Endothelial cell of umbilical vein (primary cell): ENCODE measurements around the gene INHBB. TPM values are rescaled to one million over a fixed set of nuclear protein-coding genes. Genes with fewer than 3 reads are reported as not detected.

Source experiments
- BruUV-seq: library from RNA; stranded (reverse); fragments of 400-500 nt; replicated peaks from 2 replicates; lab custom pipeline; 2021; lab: Mats Ljungman, UMichigan
- CTCF ChIA-PET: fragments of 300-600, 350-600 bp; sonication (Branson Sonifier 250); formaldehyde crosslinking; loops from one replicate; lab custom pipeline; 2021; ENCODE audit warnings: antibody characterized with exemption, inconsistent platforms; lab: Charles Lee
- POLR2A ChIA-PET: fragments of 300-600, 350-600 bp; sonication (Branson Sonifier 250); formaldehyde crosslinking; loops from one replicate; lab custom pipeline; 2021; ENCODE audit warnings: antibody characterized with exemption, inconsistent platforms; lab: Charles Lee
- DNase-seq: peaks from one replicate; pipeline ENCODE4 v3.0.0-alpha.2; 2011; ENCODE audit warnings: low read depth, low spot score
- FAIRE-seq: peaks from 2 replicates; lab custom pipeline; 2011; peaks lifted over from hg19 to GRCh38; lab: Jason Lieb, UNC
- H2AFZ ChIP-seq: 2 replicates; pipeline ENCODE4 v1.6.0; 2012; ENCODE audit warnings: low read depth, low read length, control low read depth, inconsistent platforms
- H3K27ac ChIP-seq: 2 replicates; pipeline ENCODE4 v1.5.1; 2011; ENCODE audit warnings: low read depth, mild to moderate bottlenecking, control low read depth, low read length, moderate library complexity; ENCODE audit not compliant: insufficient read depth
- H3K27me3 ChIP-seq, 2 experiments: 2 replicates each; pipeline versions ENCODE4 v1.6.0 to v1.6.1; 2011; ENCODE audit warnings: low read length in 2 of 2, mixed read lengths in 1 of 2; ENCODE audit not compliant: control insufficient read depth in 2 of 2, insufficient read depth in 2 of 2
- H3K36me3 ChIP-seq, 2 experiments: 2 replicates in 1 of 2; 3 replicates in 1 of 2; pipeline ENCODE4 v1.5.1; 2011; ENCODE audit warnings: low read length in 2 of 2, mild to moderate bottlenecking in 1 of 2, moderate library complexity in 1 of 2; ENCODE audit not compliant: control insufficient read depth in 2 of 2, insufficient read depth in 2 of 2; ENCODE audit errors: extremely low read depth in 1 of 2
- H3K4me1 ChIP-seq: 3 replicates; pipeline ENCODE4 v1.5.1; 2011; ENCODE audit warnings: mild to moderate bottlenecking, low read length; ENCODE audit not compliant: control insufficient read depth, insufficient read depth; ENCODE audit errors: extremely low read depth
- H3K4me2 ChIP-seq: 2 replicates; pipeline ENCODE4 v1.6.1; 2011; ENCODE audit warnings: low read length, control low read depth, mixed read lengths; ENCODE audit not compliant: insufficient read depth
- H3K4me3 ChIP-seq, 3 experiments: fragments of 200-600 bp in 1 of 3; sonication (generic), shearing (Covaris generic) in 1 of 3; replicated peaks in 1 of 3; 2 replicates each; pipeline ENCODE4 v1.5.1; 2011 to 2016; ENCODE audit warnings: control low read depth in 3 of 3, low read length in 3 of 3, mild to moderate bottlenecking in 2 of 3, inconsistent platforms in 1 of 3, low read depth in 1 of 3, moderate library complexity in 1 of 3; ENCODE audit not compliant: insufficient read depth in 1 of 3
- H3K79me2 ChIP-seq: 2 replicates; pipeline ENCODE4 v1.6.0; 2012; ENCODE audit warnings: low read length, inconsistent platforms; ENCODE audit not compliant: control insufficient read depth, insufficient read depth
- H3K9ac ChIP-seq: replicated peaks from 2 replicates; pipeline ENCODE3; 2011; ENCODE audit warnings: low read length, control low read depth; ENCODE audit not compliant: insufficient read depth; ENCODE audit errors: extremely low read depth
- H3K9me1 ChIP-seq: replicated peaks from 3 replicates; pipeline ENCODE4 v1.6.0; 2011; ENCODE audit warnings: mild to moderate bottlenecking, low read length; ENCODE audit not compliant: control insufficient read depth, insufficient read depth; ENCODE audit errors: extremely low read depth
- H3K9me3 ChIP-seq: replicated peaks from 2 replicates; pipeline ENCODE4 v1.5.1; 2012; ENCODE audit warnings: low read length, inconsistent platforms; ENCODE audit not compliant: control insufficient read depth, insufficient read depth
- H4K20me1 ChIP-seq: replicated peaks from 2 replicates; pipeline ENCODE3; 2011; ENCODE audit warnings: mild to moderate bottlenecking, low read length; ENCODE audit not compliant: control insufficient read depth, insufficient read depth; ENCODE audit errors: extremely low read depth
- CTCF ChIP-seq, 2 donors: IDR thresholded peaks; 1 replicate in 1 of 2; 2 replicates in 1 of 2; pipeline ENCODE4 v1.5.1; 2011; ENCODE audit warnings: low read length in 2 of 2, mild to moderate bottlenecking in 2 of 2, moderate library complexity in 2 of 2, control low read depth in 1 of 2, inconsistent platforms in 1 of 2, low read depth in 1 of 2; ENCODE audit not compliant: insufficient read depth in 1 of 2; ENCODE audit errors: extremely low read depth in 1 of 2
- EZH2 ChIP-seq: IDR thresholded peaks from 2 replicates; pipeline ENCODE4 v1.6.1; 2012; ENCODE audit warnings: borderline replicate concordance, low read depth, mild to moderate bottlenecking, moderate library complexity, low read length, inconsistent platforms; ENCODE audit not compliant: severe bottlenecking
- FOS ChIP-seq: IDR thresholded peaks from 2 replicates; pipeline ENCODE4 v1.6.1; 2011; ENCODE audit warnings: mild to moderate bottlenecking, low read length, moderate library complexity, borderline replicate concordance; ENCODE audit not compliant: insufficient read depth
- GATA2 ChIP-seq: IDR thresholded peaks from 2 replicates; pipeline ENCODE4 v1.7.0; 2011; ENCODE audit warnings: low read depth, mild to moderate bottlenecking, moderate library complexity, mixed read lengths, low read length; ENCODE audit not compliant: insufficient read length, insufficient read depth
- JUN ChIP-seq: IDR thresholded peaks from 2 replicates; pipeline ENCODE4 v1.6.1; 2011; ENCODE audit warnings: borderline replicate concordance, low read depth; ENCODE audit not compliant: insufficient read length, insufficient read depth
- MAX ChIP-seq: IDR thresholded peaks from 2 replicates; pipeline ENCODE4 v1.6.1; 2011; ENCODE audit not compliant: insufficient read depth, insufficient read length
- MYC ChIP-seq: IDR thresholded peaks from one replicate; pipeline ENCODE4 v1.6.1; 2011; ENCODE audit warnings: mild to moderate bottlenecking, low read depth, low read length
- POLR2AphosphoS5 ChIP-seq: IDR thresholded peaks from 2 replicates; pipeline ENCODE4 v1.6.1; 2012; ENCODE audit warnings: low read depth, mild to moderate bottlenecking, control low read depth, low read length, moderate library complexity; ENCODE audit not compliant: insufficient read depth
- dilution Hi-C: fragments of 300-500 bp; cut with MboI; formaldehyde crosslinking; loops from one replicate; pipeline ENCODE4 v1.15.0; 2019; ENCODE audit warnings: low sequenced_read_pairs; ENCODE audit not compliant: extremely low pct_ligation_motif_present
- intact Hi-C: fragments of 100-400 bp; cut with micrococcal nuclease; formaldehyde crosslinking; loops from one replicate; pipeline ENCODE4 v1.10.0; 2022
- polyA plus RNA-seq, 4 experiments: library from polyadenylated mRNA; depleted of rRNA in 3 of 4; stranded (reverse) in 3 of 4; unstranded in 1 of 4; fragments of >200 nt; gene quantifications; 2 replicates each; pipeline versions ENCODE4 v1.2.1 to v1.2.3, GENCODE V29; 2011 to 2012; ENCODE audit warnings: missing spikeins in 1 of 4
- total RNA-seq: library from RNA; stranded (reverse); gene quantifications from 2 replicates; pipeline ENCODE4 v1.2.3, GENCODE V29; 2021

INHBB gene
- total and polyA plus RNA-seq, 2 donors (not counting 3 experiments of a cell fraction or from before 2014, with no cell fraction given) = 0.11 to 1.8 TPM

DNA sequence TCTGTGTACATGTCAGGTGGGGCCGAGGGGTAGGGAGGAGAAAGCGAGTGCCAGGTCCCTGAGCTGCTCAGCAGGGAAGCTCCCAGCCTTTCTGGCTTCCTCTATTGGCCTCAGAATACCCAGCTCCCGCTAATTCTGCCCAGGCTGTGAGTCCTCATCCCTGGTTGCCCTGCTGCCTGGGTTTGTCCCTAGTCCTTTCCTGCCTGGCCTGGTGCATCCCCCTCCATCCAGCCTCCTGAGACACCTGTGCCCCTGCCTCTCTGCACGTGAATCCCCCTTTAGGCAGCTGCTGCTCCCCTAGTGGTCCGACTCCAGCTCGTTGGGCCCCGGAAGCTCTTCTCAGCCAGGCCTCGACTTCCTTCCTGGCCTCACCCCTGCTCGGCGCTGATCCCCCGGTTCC lies 54.6 kb downstream of the INHBB start:
- Histone ChIP-seq H3K9me1 (no peaks in the 10 kb centered on the region), H3K9ac (no peak overlapping the region), H3K36me3 (no peaks in the 10 kb centered on the region), H3K79me2 (no peaks in the 10 kb centered on the region), H2AFZ (no peak overlapping the region), H3K4me2 (no peak overlapping the region), H3K9me3 (no peaks in the 10 kb centered on the region), H3K4me1 (no peaks in the 10 kb centered on the region), H3K4me3 (no peak overlapping the region), H3K27me3 (no peaks in the 10 kb centered on the region), H4K20me1 (no peaks in the 10 kb centered on the region), H3K27ac (no peak overlapping the region)
- intact Hi-C loops (no loop called here), dilution Hi-C loops (no loop called here)
- CTCF ChIA-PET = no interaction called here
- FAIRE-seq = no peak
- TF ChIP-seq POLR2AphosphoS5 (no peak), MAX (no peak), EZH2 (no peak), CTCF (IDR thresholded peaks at IDR 0.05; ENCODE audit: extremely low read depth in 1 of 2, insufficient read depth in 1 of 2, low read depth in 1 of 2, low read length in 2 of 2) (no peak), GATA2 (no peak), FOS (no peak), JUN (no peak), MYC (no peak)
- no TSS peak for BruUV-seq
- POLR2A ChIA-PET = no interaction called here
- no peak for DNase-seq

Other genes starting within 250 kb of the INHBB start
- gene TMEM185B, start 122.7 kb upstream of the INHBB start, total RNA-seq = 23.9 and 29.9 TPM in 2 replicates
- gene TMEM185B, start 122.7 kb upstream of the INHBB start, polyA plus RNA-seq = 31.5 and 31.8 TPM in 2 replicates
- gene RALB, start 93.3 kb upstream of the INHBB start, total RNA-seq = 106 and 115 TPM in 2 replicates
- gene RALB, start 93.3 kb upstream of the INHBB start, polyA plus RNA-seq = 78.5 and 105 TPM in 2 replicates